BE2C (cell line): ENCODE measurements around the gene F9. TPM values are rescaled to one million over a fixed set of nuclear protein-coding genes. Genes with fewer than 3 reads are reported as not detected.

Experiments
- DNase-seq: peaks from one replicate; pipeline ENCODE4 v3.0.0-alpha.2; 2020
- H3K27me3 ChIP-seq: fragments of 250-450 bp; sonication (Bioruptor Pico); 2 replicates; pipeline ENCODE4 v1.5.1; 2020; ENCODE audit warnings: mild to moderate bottlenecking
- H3K36me3 ChIP-seq: fragments of 250-450 bp; sonication (Bioruptor Pico); 2 replicates; pipeline ENCODE4 v1.5.1; 2020; ENCODE audit warnings: mild to moderate bottlenecking
- H3K4me1 ChIP-seq: fragments of 250-450 bp; sonication (Bioruptor Pico); 2 replicates; pipeline ENCODE4 v1.5.1; 2020
- H3K4me3 ChIP-seq: 2 replicates; pipeline ENCODE4 v1.5.1; 2011; ENCODE audit warnings: low read depth, low read length
- H3K9me3 ChIP-seq: fragments of 250-450 bp; sonication (Bioruptor Pico); 2 replicates; pipeline ENCODE4 v1.5.1; 2020
- CTCF ChIP-seq: IDR thresholded peaks from 2 replicates; pipeline ENCODE4 v1.5.1; 2012; ENCODE audit warnings: mild to moderate bottlenecking, low read depth, low read length
- polyA plus RNA-seq: library from polyadenylated mRNA; unstranded; fragments of >200 nt; gene quantifications from one replicate; pipeline ENCODE4 v1.2.1, GENCODE V29; 2012; ENCODE audit warnings: low read depth, missing spikeins; ENCODE audit not compliant: insufficient read length, insufficient read depth

The F9 gene
- not detected for polyA plus RNA-seq

- TF ChIP-seq CTCF, result no peak
- Histone ChIP-seq H3K36me3 (no peaks in the 10 kb centered on the region), H3K4me3 (no peak within 1 kb of the TSS), H3K4me1 (no peaks in the 10 kb centered on the region), H3K9me3 (no peaks in the 10 kb centered on the region), H3K27me3 (no peaks in the 10 kb centered on the region)
- no peak for DNase-seq
Measured at GRCh38 chrX:139530550-139530949, at the start of gene F9. TSS of gene F9 (plus strand) at chrX:139530739. CDS start at chrX:139530765, 26 bp downstream.

- Histone ChIP-seq H3K27me3 (no peaks in the 10 kb centered on the region), H3K4me1 (no peaks in the 10 kb centered on the region), H3K36me3 (no peaks in the 10 kb centered on the region), H3K9me3 (no peaks in the 10 kb centered on the region), H3K4me3 (no peak overlapping the region)
- no peak for DNase-seq
- no peak for TF ChIP-seq CTCF
Measured at GRCh38 chrX:139483699-139484098, 46.8 kb upstream of the F9 start.

- no peak for TF ChIP-seq CTCF
- H3K9me3 ChIP-seq, result no peaks in the 10 kb centered on the region
- H3K4me3 ChIP-seq, result no peak overlapping the region
- no peaks in the 10 kb centered on the region for H3K4me1 ChIP-seq
- H3K36me3 ChIP-seq, result no peaks in the 10 kb centered on the region
- no peak for DNase-seq
- H3K27me3 ChIP-seq, result no peaks in the 10 kb centered on the region
Measured at GRCh38 chrX:139484591-139484990, 45.9 kb upstream of the F9 start.

GRCh38 chrX:139495324-139495723, 35.2 kb upstream of the F9 start:
- no peak for DNase-seq
- TF ChIP-seq CTCF, result no peak
- no peaks in the 10 kb centered on the region for H3K9me3 ChIP-seq
- no peak overlapping the region for H3K4me3 ChIP-seq
- H3K36me3 ChIP-seq, result no peaks in the 10 kb centered on the region
- no peaks in the 10 kb centered on the region for H3K27me3 ChIP-seq
- H3K4me1 ChIP-seq, result no peaks in the 10 kb centered on the region

- no peaks in the 10 kb centered on the region for H3K36me3 ChIP-seq
- no peak for DNase-seq
- no peaks in the 10 kb centered on the region for H3K4me1 ChIP-seq
- TF ChIP-seq CTCF, result no peak
- no peaks in the 10 kb centered on the region for H3K9me3 ChIP-seq
- no peak overlapping the region for H3K4me3 ChIP-seq
- no peaks in the 10 kb centered on the region for H3K27me3 ChIP-seq
Measured at GRCh38 chrX:139506333-139506732, 24.2 kb upstream of the F9 start.

- Histone ChIP-seq H3K4me1 (no peaks in the 10 kb centered on the region), H3K36me3 (no peaks in the 10 kb centered on the region), H3K9me3 (no peaks in the 10 kb centered on the region), H3K27me3 (no peaks in the 10 kb centered on the region), H3K4me3 (no peak overlapping the region)
- no peak for DNase-seq
- TF ChIP-seq CTCF, result no peak
Measured at GRCh38 chrX:139508099-139508498, 22.4 kb upstream of the F9 start.
